Endometrium (tissue), 2 donors: Measurements from ENCODE around the gene APOBEC2.

Experiments
- FAIRE-seq: peaks from 2 replicates; lab custom pipeline; 2012; peaks lifted over from hg19 to GRCh38; lab: Jason Lieb, UNC
- donor health status: control.
- donor health status: control.

Gene APOBEC2

GRCh38 chr6:41037107-41037900 lies 15.7 kb upstream of the APOBEC2 start:
- FAIRE-seq: no peak

- no peak for FAIRE-seq
Observed at GRCh38 chr6:41038205-41038604, 14.8 kb upstream of the APOBEC2 start.

GRCh38 chr6:41039060-41039998 lies 13.7 kb upstream of the APOBEC2 start, which contains the start of gene UNC5CL:
Gene UNC5CL (minus strand): TSS chr6:41039221. CDS start chr6:41035074, 4,147 bp downstream.
- FAIRE-seq: no peak

GRCh38 chr6:41040101-41040939 lies 12.7 kb upstream of the APOBEC2 start:
- no peak for FAIRE-seq

GRCh38 chr6:41040940-41041536 lies 12.0 kb upstream of the APOBEC2 start:
- no peak for FAIRE-seq

GRCh38 chr6:41042226-41043055 lies 10.6 kb upstream of the APOBEC2 start, which contains the start of gene TSPO2:
Gene TSPO2 (plus strand): TSS chr6:41042467. CDS start chr6:41042986, 519 bp downstream.
- FAIRE-seq: no peak

- FAIRE-seq: no peak
Observed at GRCh38 chr6:41043151-41043550, 9.9 kb upstream of the APOBEC2 start.

- no peak for FAIRE-seq
Observed at GRCh38 chr6:41045664-41046063, 7.3 kb upstream of the APOBEC2 start.

GRCh38 chr6:41046084-41046483 lies 6.9 kb upstream of the APOBEC2 start:
- no peak for FAIRE-seq

GRCh38 chr6:41047306-41047705 lies 5.7 kb upstream of the APOBEC2 start:
- FAIRE-seq: no peak

GRCh38 chr6:41047745-41048732 lies 5.0 kb upstream of the APOBEC2 start:
- FAIRE-seq: no peak

- FAIRE-seq: no peak
Observed at GRCh38 chr6:41049521-41049920, 3.5 kb upstream of the APOBEC2 start.

GRCh38 chr6:41049955-41050354 lies 3.0 kb upstream of the APOBEC2 start:
- no peak for FAIRE-seq

GRCh38 chr6:41050536-41050935 lies 2.5 kb upstream of the APOBEC2 start:
- no peak for FAIRE-seq

GRCh38 chr6:41051873-41052272 lies 1.1 kb upstream of the APOBEC2 start:
- FAIRE-seq: no peak

GRCh38 chr6:41054511-41054910 lies 1.5 kb downstream of the APOBEC2 start:
- no peak for FAIRE-seq

GRCh38 chr6:41055149-41055548 lies 2.1 kb downstream of the APOBEC2 start:
- FAIRE-seq: no peak

GRCh38 chr6:41056768-41057490 lies 3.9 kb downstream of the APOBEC2 start:
- no peak for FAIRE-seq

GRCh38 chr6:41058783-41059181 lies 5.8 kb downstream of the APOBEC2 start:
- FAIRE-seq: no peak
